ENCODE data around the gene TNRC18. TPM values are rescaled to one million over a fixed set of nuclear protein-coding genes. Genes with fewer than 3 reads are reported as not detected.

Gene TNRC18
- total RNA-seq, 2 donors from 2014 or later: 182 to 244 TPM

GRCh38 chr7:5390918-5391317 lies 32.7 kb downstream of the TNRC18 start:
- H3K4me3 ChIP-seq: no peak overlapping the region
- H3K36me3 ChIP-seq: peaks cover 59% of the 10 kb centered on the region
- peaks cover 9 to 28% of the 10 kb centered on the region in 2 donors for H3K4me1 ChIP-seq (ENCODE audit: control insufficient read depth in 1 of 2, low read depth in 2 of 2)
- no peaks in the 10 kb centered on the region for H3K9me3 ChIP-seq
- TF ChIP-seq, protein P1, sequence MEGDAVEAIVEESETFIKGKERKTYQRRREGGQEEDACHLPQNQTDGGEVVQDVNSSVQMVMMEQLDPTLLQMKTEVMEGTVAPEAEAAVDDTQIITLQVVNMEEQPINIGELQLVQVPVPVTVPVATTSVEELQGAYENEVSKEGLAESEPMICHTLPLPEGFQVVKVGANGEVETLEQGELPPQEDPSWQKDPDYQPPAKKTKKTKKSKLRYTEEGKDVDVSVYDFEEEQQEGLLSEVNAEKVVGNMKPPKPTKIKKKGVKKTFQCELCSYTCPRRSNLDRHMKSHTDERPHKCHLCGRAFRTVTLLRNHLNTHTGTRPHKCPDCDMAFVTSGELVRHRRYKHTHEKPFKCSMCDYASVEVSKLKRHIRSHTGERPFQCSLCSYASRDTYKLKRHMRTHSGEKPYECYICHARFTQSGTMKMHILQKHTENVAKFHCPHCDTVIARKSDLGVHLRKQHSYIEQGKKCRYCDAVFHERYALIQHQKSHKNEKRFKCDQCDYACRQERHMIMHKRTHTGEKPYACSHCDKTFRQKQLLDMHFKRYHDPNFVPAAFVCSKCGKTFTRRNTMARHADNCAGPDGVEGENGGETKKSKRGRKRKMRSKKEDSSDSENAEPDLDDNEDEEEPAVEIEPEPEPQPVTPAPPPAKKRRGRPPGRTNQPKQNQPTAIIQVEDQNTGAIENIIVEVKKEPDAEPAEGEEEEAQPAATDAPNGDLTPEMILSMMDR (IDR thresholded peaks at IDR 0.05): no peak
- H3K27me3 ChIP-seq (replicated peaks; ENCODE audit: insufficient read depth): no peaks in the 10 kb centered on the region
- DNase-seq (ENCODE audit: low spot score): no peak
- no peak for ATAC-seq (ENCODE audit: insufficient number of reproducible peaks, low FRiP score, low read depth)
- H3K27ac ChIP-seq: no peak overlapping the region

- DNase-seq (ENCODE audit: low spot score) (no peak), ATAC-seq (ENCODE audit: insufficient number of reproducible peaks, low FRiP score, low read depth) (no peak)
- Histone ChIP-seq H3K27ac (no peak overlapping the region), H3K9me3 (no peaks in the 10 kb centered on the region), H3K36me3 (peaks cover 55% of the 10 kb centered on the region), H3K4me3 (no peak overlapping the region), H3K27me3 (replicated peaks; ENCODE audit: insufficient read depth) (no peaks in the 10 kb centered on the region), H3K4me1 (ENCODE audit: control insufficient read depth in 1 of 2, low read depth in 2 of 2) (peaks cover 7 to 30% of the 10 kb centered on the region in 2 donors)
- TF ChIP-seq, protein P1 (IDR thresholded peaks at IDR 0.05): no peak
Measured at GRCh38 chr7:5388905-5389433, 34.7 kb downstream of the TNRC18 start.

DNA sequence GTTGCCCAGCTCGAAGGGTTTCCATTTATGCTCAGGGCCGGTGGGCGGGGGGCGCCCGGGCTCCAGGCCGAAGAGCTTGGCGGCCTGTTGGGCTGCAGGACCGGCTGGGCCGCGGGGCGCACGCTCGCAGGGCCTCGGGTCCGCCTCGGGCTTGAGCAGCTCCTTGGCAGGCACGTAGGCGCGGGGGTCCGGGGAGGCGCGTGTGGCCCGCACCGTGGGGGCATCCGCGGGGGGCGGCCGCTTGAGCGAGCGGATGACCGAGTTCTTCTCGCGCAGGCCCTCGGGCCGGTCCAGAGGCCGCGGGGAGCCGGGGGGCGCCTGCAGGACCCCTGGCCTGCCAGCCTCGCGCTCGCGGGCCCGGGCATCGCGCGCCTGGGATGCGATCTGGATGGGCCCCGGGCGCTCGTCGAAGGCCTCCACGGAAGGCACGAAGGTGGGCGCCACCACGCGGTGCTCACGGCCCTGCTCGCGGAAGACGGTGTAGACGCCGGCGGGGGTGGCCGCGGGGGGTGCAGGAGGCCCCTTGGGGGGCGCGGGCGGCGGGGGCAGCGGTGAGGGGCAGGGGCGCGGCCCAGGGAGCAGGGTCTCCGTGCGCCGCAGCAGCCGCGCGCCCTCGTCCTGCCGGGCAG lies 35.2 kb downstream of the TNRC18 start:
- Histone ChIP-seq H3K27ac (no peak overlapping the region), H3K4me3 (no peak overlapping the region), H3K9me3 (no peaks in the 10 kb centered on the region), H3K4me1 (ENCODE audit: control insufficient read depth in 1 of 2, low read depth in 2 of 2) (peaks cover 11 to 36% of the 10 kb centered on the region in 2 donors), H3K27me3 (replicated peaks; ENCODE audit: insufficient read depth) (no peaks in the 10 kb centered on the region), H3K36me3 (peaks cover 49% of the 10 kb centered on the region)
- TF ChIP-seq, protein P1 (IDR thresholded peaks at IDR 0.05): no peak
- no peak for ATAC-seq (ENCODE audit: insufficient number of reproducible peaks, low FRiP score, low read depth)
- no peak for DNase-seq (ENCODE audit: low spot score)

- H3K27ac ChIP-seq: no peak overlapping the region
- H3K4me3 ChIP-seq: no peak overlapping the region
- TF ChIP-seq, protein P1 (IDR thresholded peaks at IDR 0.05): no peak
- ATAC-seq (ENCODE audit: insufficient number of reproducible peaks, low FRiP score, low read depth) (no peak), DNase-seq (ENCODE audit: low spot score) (no peak)
- peaks cover 17 to 42% of the 10 kb centered on the region in 2 donors for H3K4me1 ChIP-seq (ENCODE audit: control insufficient read depth in 1 of 2, low read depth in 2 of 2)
- no peaks in the 10 kb centered on the region for H3K27me3 ChIP-seq (replicated peaks; ENCODE audit: insufficient read depth)
- peaks cover 43% of the 10 kb centered on the region for H3K36me3 ChIP-seq
- no peaks in the 10 kb centered on the region for H3K9me3 ChIP-seq
Measured at GRCh38 chr7:5387711-5388245, 35.9 kb downstream of the TNRC18 start.

GRCh38 chr7:5384618-5385017 lies 39.0 kb downstream of the TNRC18 start:
- TF ChIP-seq, protein P1 (IDR thresholded peaks at IDR 0.05): no peak
- peaks cover 22% of the 10 kb centered on the region for H3K36me3 ChIP-seq
- H3K4me1 ChIP-seq (ENCODE audit: control insufficient read depth in 1 of 2, low read depth in 2 of 2): peaks cover 40 to 73% of the 10 kb centered on the region in 2 donors
- H3K27ac ChIP-seq: no peak overlapping the region
- H3K9me3 ChIP-seq: no peaks in the 10 kb centered on the region
- H3K4me3 ChIP-seq: no peak overlapping the region
- ATAC-seq (ENCODE audit: insufficient number of reproducible peaks, low FRiP score, low read depth) (no peak), DNase-seq (ENCODE audit: low spot score) (no peak)
- no peaks in the 10 kb centered on the region for H3K27me3 ChIP-seq (replicated peaks; ENCODE audit: insufficient read depth)

Measured in thoracic aorta (tissue), 2 donors.